A204.1 (cell line): Measurements from ENCODE around the gene RAB33B.
"Not testable (repeated sequence)": the region's sequence is repeated elsewhere in the genome, so short reads cannot be mapped to it uniquely, and the experiment has no call there.

Experiments
- FAIRE-seq: peaks from 2 replicates; lab custom pipeline; 2012; peaks lifted over from hg19 to GRCh38; lab: Jason Lieb, UNC

The RAB33B gene

GRCh38 chr4:139454111-139455045, at the start of gene RAB33B:
Gene RAB33B (plus strand): TSS chr4:139454121. CDS start chr4:139454196, 75 bp downstream.
- FAIRE-seq, result no peak

GRCh38 chr4:139410312-139410711, 43.6 kb upstream of the RAB33B start:
- FAIRE-seq, result no peak

- not testable (repeated sequence) for FAIRE-seq
These were observed 39.2 kb upstream of the RAB33B start for GRCh38 chr4:139414671-139415210.

GRCh38 chr4:139416073-139416673, 37.7 kb upstream of the RAB33B start:
- FAIRE-seq, result peak; percentile 96

- no peak for FAIRE-seq
These were observed 34.5 kb upstream of the RAB33B start for GRCh38 chr4:139419388-139419914.

- FAIRE-seq, result no peak
These were observed 33.3 kb upstream of the RAB33B start for GRCh38 chr4:139420652-139421051.

GRCh38 chr4:139436122-139436521, 17.8 kb upstream of the RAB33B start:
- FAIRE-seq, result no peak

- no peak for FAIRE-seq
These were observed 15.8 kb upstream of the RAB33B start for GRCh38 chr4:139438141-139438540.

GRCh38 chr4:139441029-139441428, 12.9 kb upstream of the RAB33B start:
- FAIRE-seq, result no peak

GRCh38 chr4:139443661-139444060, 10.3 kb upstream of the RAB33B start:
- FAIRE-seq, result no peak

- FAIRE-seq, result not testable (repeated sequence)
These were observed 9.0 kb upstream of the RAB33B start for GRCh38 chr4:139444881-139445280.

- FAIRE-seq, result not testable (repeated sequence)
These were observed 6.8 kb upstream of the RAB33B start for GRCh38 chr4:139447078-139447477.

- FAIRE-seq, result no peak
These were observed 3.3 kb upstream of the RAB33B start for GRCh38 chr4:139450586-139450985.

- FAIRE-seq, result no peak
These were observed 1.9 kb upstream of the RAB33B start for GRCh38 chr4:139451997-139452396.

GRCh38 chr4:139453041-139453370, 915 bp upstream of the RAB33B start:
- FAIRE-seq, result no peak

GRCh38 chr4:139453371-139454110, 380 bp upstream of the RAB33B start:
- FAIRE-seq, result peak; percentile 64

- no peak for FAIRE-seq
These were observed 1.2 kb downstream of the RAB33B start for GRCh38 chr4:139455126-139455538.

- FAIRE-seq, result no peak
These were observed 3.4 kb downstream of the RAB33B start for GRCh38 chr4:139457318-139457717.

- FAIRE-seq, result no peak
These were observed 4.6 kb downstream of the RAB33B start for GRCh38 chr4:139458543-139458942.

GRCh38 chr4:139458999-139459398, 5.1 kb downstream of the RAB33B start:
- FAIRE-seq, result no peak

GRCh38 chr4:139460565-139460964, 6.6 kb downstream of the RAB33B start:
- FAIRE-seq, result no peak

GRCh38 chr4:139461022-139461628, 7.2 kb downstream of the RAB33B start:
- FAIRE-seq, result no peak
